Measurements from ENCODE around the gene SLC10A7. TPM values are rescaled to one million over a fixed set of nuclear protein-coding genes. Genes with fewer than 3 reads are reported as not detected.

SLC10A7 gene
- total RNA-seq, 1 donor from 2014 or later, result 17.0 TPM

DNA sequence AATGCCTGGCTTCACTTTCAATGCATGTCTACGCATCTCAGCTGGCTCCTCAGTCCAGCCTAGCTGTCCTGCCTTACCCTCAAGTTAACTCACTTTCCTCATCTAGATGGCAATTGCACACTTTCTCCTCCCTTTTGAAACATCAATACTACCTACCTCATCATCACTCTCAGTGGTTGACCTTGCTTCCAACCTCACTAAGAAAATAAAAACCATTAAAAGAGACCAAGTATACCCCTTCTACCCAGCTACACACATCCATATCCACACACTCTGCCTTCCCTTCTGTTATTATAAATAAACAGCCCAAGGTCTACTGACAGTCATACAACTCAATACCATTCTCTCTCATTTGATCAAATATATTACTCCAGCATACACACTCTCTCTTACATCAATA lies 21.5 kb downstream of the SLC10A7 start:
- no peak for DNase-seq (ENCODE audit: low spot score)
- intact Hi-C loops (cut with DNase I), result no loop called here
- ATAC-seq, result no peak

DNA sequence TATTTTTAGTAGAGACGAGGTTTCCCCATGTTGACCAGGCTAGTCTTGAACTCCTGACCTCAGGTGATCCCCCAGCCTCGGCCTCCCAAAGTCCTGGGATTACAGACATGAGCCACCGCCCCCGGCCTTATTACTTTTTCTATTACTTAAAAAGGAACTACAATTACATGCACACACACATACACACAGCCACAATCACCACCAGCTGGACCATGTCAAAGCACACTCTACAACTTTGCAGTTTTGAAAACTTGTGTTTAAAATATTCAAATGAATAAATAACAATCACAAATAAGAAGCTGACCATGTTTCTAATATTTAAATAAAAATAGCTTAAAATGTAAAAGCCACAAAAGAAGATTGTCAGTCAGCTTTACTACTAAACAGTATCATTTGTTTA lies 23.4 kb downstream of the SLC10A7 start:
- no peak for ATAC-seq
- no peak for DNase-seq (ENCODE audit: low spot score)
- intact Hi-C loops (cut with DNase I), result no loop called here

DNA sequence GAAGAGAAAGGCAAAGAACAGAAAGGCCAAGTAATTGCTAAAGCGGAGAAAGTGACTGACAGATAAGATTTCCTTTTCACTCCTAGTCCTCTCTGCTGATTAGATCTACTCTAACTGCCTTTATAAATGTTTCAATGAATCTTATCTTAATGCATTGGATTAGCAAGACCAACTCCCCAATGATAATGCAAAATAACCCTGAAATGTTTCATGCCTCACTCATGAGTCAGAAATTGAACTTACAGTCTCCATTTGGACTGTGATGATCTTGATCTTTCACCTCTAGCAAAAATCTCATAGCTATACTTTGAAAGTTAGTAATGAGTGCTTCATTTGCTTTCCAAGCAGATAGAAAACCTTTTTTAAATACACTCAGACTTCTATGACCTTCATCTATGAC lies 26.5 kb downstream of the SLC10A7 start:
- intact Hi-C loops (cut with DNase I), result no loop called here
- DNase-seq (ENCODE audit: low spot score), result no peak
- no peak for ATAC-seq

DNA sequence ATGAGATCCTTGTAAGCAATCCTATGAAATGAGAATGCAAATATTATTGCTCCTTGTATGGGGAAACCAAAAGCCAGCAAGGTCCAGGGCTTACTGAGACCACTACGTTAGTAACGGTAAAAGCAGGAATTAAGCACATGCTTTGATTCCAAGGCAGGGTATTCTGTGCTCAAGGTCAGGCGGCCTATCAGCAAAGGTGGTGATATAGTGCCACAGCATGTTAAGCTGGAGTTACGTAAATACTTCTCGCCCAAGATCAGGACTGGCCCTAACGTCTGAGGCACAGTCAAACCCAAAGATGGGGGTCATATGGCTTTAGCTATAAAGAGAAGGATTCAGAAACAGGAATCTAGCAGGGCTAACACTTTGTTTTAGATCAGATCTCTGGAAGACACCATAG lies 27.6 kb downstream of the SLC10A7 start:
- ATAC-seq, result no peak
- intact Hi-C loops (cut with DNase I), result no loop called here
- DNase-seq (ENCODE audit: low spot score), result no peak

DNA sequence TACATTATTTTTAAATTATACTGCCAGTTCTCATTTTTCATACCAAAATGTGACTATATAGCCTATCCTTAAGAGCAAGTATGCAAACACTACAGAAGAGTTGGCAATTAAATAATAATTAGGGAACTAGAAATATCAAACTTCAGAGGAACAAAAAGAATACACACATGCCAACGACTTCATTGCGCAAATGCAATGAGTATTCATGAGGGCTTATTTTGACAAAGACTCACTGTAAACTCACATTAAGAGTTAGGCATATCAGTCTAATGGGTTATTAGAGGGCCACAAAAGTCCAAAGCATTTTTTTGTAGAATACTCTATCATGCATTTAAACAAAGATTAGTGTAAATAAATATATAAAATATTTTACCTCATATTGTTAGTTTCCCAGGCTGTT lies 31.6 kb downstream of the SLC10A7 start:
- intact Hi-C loops (cut with DNase I), result no loop called here
- no peak for ATAC-seq
- no peak for DNase-seq (ENCODE audit: low spot score)

DNA sequence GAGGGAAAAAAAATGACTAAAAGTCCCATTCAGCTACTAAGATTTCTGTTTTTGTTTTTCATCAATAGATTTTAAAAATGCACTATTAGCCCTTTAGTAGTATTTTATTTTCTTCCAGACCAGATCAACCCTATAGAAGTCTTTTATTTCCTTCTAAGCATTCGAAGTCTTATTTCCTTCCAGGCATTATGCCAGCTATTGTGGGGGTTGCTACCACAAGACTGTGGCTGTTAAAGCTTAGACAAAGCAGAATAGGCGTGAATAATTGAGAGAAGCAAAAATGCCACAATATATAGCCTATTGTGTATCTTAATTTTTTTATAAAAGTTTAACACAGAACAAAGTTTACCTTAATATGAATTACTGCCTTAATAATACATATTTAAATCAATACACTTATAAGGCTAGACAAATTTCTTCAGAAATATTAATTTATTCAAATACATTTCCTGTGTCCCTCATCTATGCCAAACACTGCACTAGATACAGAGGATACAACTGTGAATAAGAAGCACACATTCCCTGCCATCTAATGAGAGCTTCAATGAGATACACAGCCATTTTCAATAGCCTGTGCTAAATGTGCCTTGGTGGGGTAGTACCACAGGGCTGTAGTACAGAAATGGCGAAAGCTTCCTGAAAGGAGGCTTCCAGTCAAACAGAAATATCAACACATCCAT lies 33.1 kb downstream of the SLC10A7 start:
- intact Hi-C loops (cut with DNase I), result no loop called here
- no peak for ATAC-seq

DNA sequence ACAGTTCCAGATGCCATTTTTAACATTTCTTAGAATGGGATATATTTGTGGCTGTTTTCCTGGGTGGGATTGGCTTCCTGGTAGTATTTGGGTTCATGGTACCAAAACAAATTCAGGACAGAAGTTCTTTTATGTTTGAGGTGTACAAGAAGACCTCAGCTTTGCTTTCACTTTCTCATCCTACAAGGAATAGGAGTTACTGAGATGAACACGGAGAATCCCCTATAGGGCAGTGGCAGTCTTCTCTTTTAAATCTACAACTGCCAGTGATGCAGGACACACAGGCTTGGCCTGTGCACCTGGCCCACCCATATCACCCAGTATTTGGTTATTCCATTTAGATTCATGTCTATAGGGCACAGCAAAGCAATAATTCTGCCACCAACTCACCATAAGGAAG lies 35.2 kb downstream of the SLC10A7 start:
- ATAC-seq, result no peak
- no peak for DNase-seq (ENCODE audit: low spot score)
- intact Hi-C loops (cut with DNase I), result no loop called here

More for the DNA sequence above, 33.1 kb downstream of the SLC10A7 start:
- no peak for DNase-seq (ENCODE audit: low spot score)

DNA sequence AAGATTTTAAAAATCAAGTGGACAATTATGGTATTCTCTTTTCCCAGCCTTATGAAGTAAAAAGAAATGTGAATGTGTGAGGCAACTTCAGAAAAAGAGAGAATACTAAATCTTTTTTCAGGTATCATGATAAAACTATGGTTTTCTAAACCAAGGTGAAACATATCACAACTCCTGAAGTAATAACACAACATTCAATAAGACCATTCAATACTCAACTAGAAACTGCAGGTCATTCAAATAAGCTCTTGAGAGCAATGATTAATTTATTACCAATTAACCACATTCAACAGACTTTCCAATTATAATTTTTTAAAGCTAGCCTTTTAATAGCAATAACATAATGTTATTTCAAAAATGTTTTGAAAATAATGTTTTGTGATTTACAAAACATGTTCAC lies 35.8 kb downstream of the SLC10A7 start:
- no peak for ATAC-seq
- intact Hi-C loops (cut with DNase I), result no loop called here
- DNase-seq (ENCODE audit: low spot score), result no peak

DNA sequence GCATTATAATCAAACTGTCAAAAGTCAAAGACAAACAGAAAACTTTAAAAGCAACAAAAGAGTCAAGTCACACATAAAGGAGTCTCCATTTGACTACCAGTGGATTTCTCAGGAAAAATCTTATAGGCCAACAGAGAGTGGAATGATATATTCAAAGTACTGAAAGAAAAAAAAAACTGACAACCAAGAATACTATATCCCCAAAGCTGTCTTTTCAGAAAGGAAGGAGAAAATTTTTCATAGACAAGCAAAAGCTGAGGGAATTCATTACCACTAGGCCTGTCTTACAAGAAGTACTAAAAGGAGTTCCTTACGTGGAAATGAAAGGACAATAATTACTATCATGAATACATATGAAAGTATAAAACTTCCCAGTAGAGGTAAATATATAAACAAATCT lies 39.0 kb downstream of the SLC10A7 start:
- ATAC-seq (no peak), DNase-seq (ENCODE audit: low spot score) (no peak)
- intact Hi-C loops (cut with DNase I), result no loop called here

DNA sequence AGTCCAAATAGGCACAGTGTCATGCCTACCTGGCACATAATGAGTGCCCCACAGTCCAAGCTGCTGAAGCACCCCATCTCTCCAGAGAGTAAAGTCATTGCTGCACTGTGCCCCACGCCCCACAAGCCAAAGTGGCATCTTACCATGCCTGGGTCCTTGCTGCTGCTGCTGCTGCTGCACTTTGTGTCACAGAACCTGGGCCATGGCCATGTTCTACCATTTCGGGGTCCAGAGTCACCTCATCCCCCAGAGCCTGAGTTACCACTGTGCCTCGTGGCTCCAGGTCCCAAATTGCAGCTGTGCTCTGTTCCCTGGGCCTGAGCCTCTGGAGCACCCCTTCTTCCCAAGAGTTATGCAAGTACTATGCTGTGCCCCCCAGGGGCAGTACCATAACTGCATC lies 40.5 kb downstream of the SLC10A7 start:
- ATAC-seq (no peak), DNase-seq (ENCODE audit: low spot score) (no peak)
- intact Hi-C loops (cut with DNase I), result no loop called here

DNA sequence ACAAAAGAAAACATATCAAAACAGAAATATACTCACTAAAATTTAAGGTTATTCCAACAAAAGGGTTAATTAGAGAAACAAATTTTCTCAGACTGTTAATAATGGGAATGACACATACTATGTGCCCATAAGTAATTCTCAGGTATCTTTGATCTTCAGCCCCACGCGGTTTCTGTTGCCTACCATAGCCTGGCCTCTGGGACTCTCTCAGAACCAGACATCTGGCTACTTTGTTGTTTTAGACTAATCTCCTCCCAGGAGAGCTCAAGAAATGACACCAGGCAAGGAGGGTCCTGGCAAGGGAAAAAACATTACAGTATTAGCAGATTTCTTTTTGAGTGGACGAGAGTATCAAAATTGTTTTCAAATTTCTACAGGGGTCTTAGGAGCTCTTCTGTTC lies 43.7 kb downstream of the SLC10A7 start:
- intact Hi-C loops (cut with DNase I), result no loop called here
- ATAC-seq, result no peak
- DNase-seq (ENCODE audit: low spot score), result no peak

DNA sequence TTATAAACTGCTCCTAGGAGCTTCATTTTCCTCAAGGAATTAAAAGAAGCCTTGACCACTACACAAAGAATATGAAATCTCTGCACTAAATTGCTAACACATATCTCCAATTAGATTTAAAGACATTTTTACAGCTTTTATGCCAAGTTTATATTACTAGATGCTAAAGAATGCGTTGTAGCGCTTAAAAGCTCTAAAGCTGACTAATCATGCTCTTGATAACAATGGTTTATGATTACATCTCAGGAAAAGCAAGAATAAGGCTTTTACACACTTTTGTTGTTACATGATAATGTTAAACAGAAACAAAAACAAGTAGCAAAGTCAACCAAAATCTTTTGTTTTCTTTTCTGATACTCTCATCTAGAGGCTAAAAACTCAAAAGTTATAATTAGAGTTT lies 44.7 kb downstream of the SLC10A7 start:
- intact Hi-C loops (cut with DNase I), result no loop called here
- no peak for DNase-seq (ENCODE audit: low spot score)
- no peak for ATAC-seq

DNA sequence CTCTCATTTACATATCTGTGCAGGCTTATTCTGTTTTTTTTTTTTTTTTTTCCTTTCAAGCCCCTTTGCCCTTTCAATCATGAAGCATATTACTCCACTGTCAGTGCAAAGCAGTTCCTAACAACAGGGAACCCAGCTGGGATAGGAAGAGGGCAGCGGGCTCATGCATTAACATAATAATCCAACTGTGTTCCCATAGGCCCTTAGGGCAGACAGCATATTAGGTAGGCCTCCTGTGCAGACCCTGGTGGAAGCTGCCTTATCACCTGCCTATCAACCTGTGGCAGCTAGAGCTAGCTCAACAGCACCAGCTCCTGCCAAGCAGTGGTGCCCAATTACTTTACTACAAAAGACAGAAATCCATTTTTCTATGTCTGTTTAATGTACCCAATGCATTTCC lies 49.3 kb downstream of the SLC10A7 start:
- intact Hi-C loops (cut with DNase I), result no loop called here
- ATAC-seq (no peak), DNase-seq (ENCODE audit: low spot score) (no peak)

DNA sequence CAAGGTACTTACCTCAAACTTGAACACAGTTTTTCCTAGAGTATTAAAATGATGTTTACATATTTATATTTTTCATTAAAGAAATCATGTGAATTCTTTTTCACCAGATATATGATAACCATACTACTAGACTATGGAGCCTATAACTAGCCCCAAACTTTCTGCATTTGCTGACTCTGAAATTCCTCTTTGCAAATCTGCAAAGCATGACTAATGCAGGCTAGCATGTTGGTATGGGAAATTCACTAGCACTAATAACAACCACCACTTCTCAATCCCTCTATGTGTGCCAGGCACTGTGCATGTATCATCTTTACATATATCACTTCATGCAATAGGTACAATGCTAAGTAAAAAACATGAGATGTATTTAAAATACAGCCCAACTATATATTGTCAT lies 51.1 kb downstream of the SLC10A7 start:
- intact Hi-C loops (cut with DNase I), result no loop called here
- DNase-seq (ENCODE audit: low spot score) (no peak), ATAC-seq (no peak)

DNA sequence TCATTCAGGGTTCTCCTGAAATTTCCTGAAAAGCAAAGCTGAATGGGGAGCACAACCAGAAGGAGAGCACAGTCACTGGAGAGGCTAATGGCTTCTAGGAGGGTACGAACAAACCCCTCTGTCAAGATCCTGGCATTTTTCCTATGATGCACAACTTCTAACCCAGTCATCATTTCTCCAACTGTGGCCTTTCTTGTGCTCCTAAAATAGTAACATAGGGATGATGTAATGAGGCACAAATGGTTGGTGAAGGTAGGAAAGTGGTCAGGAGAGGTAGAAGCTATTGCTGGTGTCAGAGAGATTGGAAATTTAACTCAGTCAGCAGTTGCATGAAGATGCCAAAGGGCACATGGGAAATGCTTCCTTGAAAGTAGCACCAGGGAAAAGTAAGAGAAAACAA lies 52.7 kb downstream of the SLC10A7 start:
- ATAC-seq (no peak), DNase-seq (ENCODE audit: low spot score) (no peak)
- intact Hi-C loops (cut with DNase I), result no loop called here

DNA sequence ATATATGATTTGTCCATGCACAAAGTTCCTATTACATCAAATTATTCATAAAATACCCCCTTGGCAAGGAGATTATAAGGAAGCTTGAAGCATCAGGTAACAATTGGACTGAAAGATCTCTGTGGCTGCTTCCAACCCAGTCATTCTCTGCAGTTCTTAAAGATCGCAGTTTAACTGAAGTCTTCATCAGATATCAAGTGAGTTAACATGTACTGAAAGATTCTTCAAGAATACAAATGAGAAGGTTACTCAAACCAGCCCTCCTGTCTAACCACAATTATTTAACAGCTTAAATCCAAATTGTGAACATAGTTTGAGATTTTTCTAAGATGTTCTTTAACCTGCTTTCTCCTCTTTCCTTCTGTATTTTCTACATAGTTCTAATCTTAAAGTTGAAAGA lies 56.1 kb downstream of the SLC10A7 start:
- ATAC-seq (no peak), DNase-seq (ENCODE audit: low spot score) (no peak)
- intact Hi-C loops (cut with DNase I), result no loop called here

DNA sequence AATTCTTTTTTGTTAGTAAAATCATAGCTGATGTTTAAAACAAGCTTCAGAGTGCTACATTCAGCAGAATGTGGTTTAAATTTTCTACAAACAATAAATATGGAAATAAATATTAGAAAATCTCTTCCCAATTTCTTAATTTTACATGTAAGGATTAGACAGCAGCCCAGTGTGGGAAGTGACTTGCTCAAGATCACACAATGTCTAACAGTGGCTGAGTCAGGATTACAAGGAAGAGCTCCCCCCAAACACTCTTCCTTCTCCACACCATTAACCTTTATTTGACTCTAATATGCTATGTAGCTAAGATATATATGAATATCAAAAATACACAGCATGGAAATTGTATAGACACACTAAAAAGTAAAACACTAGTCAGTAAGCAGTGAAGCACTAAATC lies 59.5 kb downstream of the SLC10A7 start:
- intact Hi-C loops (cut with DNase I), result no loop called here
- ATAC-seq (no peak), DNase-seq (ENCODE audit: low spot score) (no peak)

DNA sequence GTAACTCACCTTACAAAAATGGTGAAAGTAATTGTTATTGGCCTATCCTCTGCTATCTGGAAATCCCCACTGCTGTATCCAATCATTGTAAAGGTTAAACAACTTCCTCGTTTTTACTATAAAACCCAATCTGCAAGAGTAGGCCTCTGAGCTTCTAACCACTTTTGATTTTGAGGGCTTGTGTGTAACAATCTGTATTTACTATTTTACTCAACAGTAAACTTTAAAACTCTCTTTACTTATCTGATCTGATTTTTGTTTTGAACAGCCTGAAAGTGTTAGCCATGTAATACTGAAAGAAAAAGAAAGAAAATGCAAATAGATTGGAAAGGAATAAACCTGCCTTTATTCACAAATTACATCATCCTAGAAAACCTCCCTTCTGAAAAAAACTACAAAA lies 63.1 kb downstream of the SLC10A7 start:
- no peak for DNase-seq (ENCODE audit: low spot score)
- intact Hi-C loops (cut with DNase I), result no loop called here
- ATAC-seq, result no peak

DNA sequence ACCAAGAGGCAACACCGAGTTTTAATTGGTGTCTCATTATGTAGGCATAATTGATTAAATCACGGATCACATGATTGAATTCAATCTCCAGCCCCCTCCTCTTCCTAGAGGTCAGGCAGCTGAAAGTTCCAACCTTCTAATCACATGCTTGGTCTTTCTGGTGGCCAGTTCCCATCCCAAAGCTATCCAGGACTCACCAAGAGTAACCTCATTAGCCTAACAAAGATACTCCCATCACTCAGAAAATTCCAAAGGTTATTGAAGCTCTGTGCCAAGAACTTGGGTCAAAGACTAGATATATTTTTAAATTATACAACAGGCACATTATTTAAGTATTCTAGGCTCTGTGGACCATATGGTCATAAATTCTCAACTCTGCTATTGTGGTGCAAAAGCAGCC lies 65.1 kb downstream of the SLC10A7 start:
- no peak for ATAC-seq
- intact Hi-C loops (cut with DNase I), result no loop called here

DNA sequence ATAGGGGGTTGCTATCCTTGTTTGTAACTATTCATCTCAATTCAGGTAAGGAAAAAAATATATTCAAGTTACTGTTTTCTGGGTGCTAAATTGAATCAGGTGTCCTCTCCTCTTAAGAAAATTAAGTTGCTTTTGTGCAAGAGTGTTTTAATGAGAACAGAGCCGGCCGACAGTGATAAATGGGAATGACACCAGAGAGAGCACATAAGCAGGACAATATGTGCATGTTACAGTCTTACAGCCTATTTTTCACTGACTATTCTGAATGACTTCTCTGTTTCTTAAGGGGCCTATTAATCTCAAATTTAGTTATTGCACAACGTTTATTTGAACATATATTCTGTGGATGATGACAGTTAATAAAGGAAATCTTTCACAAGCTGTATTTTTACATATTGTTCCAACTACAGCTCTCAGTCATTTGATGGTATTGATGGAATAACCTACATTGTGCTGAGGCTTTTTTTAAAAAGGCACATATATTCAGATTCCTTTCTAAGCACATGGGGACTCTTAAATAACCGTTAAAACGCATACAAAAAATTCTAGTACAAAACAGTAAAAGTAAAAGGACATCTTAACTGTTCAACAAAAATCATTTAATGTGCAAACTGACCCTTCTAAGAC lies 68.4 kb downstream of the SLC10A7 start:
- DNase-seq (ENCODE audit: low spot score) (no peak), ATAC-seq (no peak)
- intact Hi-C loops (cut with DNase I), result no loop called here

More for the DNA sequence above, 65.1 kb downstream of the SLC10A7 start:
- no peak for DNase-seq (ENCODE audit: low spot score)

DNA sequence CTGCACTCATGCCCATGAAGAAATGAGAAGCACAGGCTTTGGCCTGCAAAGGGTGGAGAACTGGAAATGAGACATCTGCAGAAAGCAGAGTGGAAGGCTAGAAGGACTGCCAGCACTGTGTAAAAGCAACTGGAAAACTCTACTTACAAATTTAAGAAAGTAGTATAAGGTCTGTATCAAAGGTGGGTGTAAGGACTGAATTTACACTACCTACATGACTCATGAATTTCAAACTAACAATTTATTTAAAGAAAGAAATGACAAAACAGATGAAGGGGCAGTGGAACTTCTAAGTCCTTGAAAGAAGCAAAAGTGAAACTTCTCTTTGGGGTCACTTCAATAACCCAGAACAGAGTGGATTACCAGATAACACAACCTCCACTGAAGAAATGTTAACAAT lies 71.2 kb downstream of the SLC10A7 start:
- ATAC-seq, result no peak
- DNase-seq (ENCODE audit: low spot score), result no peak
- intact Hi-C loops (cut with DNase I), result no loop called here
